Measurements from ENCODE around the gene ZBTB16. TPM values are rescaled to one million over a fixed set of nuclear protein-coding genes. Genes with fewer than 3 reads are reported as not detected.

The ZBTB16 gene
- total and polyA plus RNA-seq, 2 donors (not counting 3 experiments of a cell fraction or from before 2014, with no cell fraction given), result 9.8 to 20.3 TPM

DNA sequence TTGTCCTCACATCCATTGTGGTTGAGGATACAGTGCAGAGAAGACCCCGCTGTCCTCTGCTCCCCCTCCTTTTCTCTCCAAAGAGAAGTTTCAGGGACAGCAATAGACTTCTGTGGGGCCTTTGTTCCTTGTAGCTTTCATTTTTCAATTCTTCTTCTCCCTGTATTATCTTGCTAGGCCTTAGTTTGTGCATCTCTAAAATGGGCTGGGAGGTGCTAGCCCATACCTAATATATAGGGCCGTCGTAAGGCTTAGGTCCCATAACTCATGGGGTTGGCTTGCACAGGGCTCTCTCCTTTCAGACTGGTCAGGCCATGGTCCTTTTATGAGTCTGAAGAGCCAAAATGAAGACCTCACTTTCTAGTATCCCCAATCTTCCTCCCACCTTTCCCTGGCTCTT lies 33.0 kb downstream of the ZBTB16 start:
- Histone ChIP-seq H3K27ac (ENCODE audit: insufficient read depth, low read depth, low read length) (no peak overlapping the region), H3K4me2 (ENCODE audit: insufficient read depth, low read length) (no peak overlapping the region), H3K27me3 (ENCODE audit: control insufficient read depth in 2 of 2, insufficient read depth in 2 of 2, low read length in 2 of 2) (no peaks in the 10 kb centered on the region), H2AFZ (ENCODE audit: low read depth, low read length) (no peak overlapping the region), H3K79me2 (ENCODE audit: control insufficient read depth, insufficient read depth, low read length) (no peaks in the 10 kb centered on the region), H3K9me3 (replicated peaks; ENCODE audit: control insufficient read depth, insufficient read depth, low read length) (no peaks in the 10 kb centered on the region), H3K9ac (replicated peaks; ENCODE audit: extremely low read depth, insufficient read depth, low read length) (no peak overlapping the region), H3K36me3 (ENCODE audit: control insufficient read depth in 2 of 2, extremely low read depth in 1 of 2, insufficient read depth in 2 of 2, low read length in 2 of 2) (no peaks in the 10 kb centered on the region), H3K4me1 (ENCODE audit: control insufficient read depth, extremely low read depth, insufficient read depth, low read length) (peaks cover 29% of the 10 kb centered on the region), H4K20me1 (replicated peaks; ENCODE audit: control insufficient read depth, extremely low read depth, insufficient read depth, low read length) (no peaks in the 10 kb centered on the region), H3K4me3 (replicated peaks in 1 of 3; ENCODE audit: insufficient read depth in 1 of 3, low read depth in 1 of 3, low read length in 3 of 3) (no peak overlapping the region), H3K9me1 (replicated peaks; ENCODE audit: control insufficient read depth, extremely low read depth, insufficient read depth, low read length) (no peaks in the 10 kb centered on the region)
- intact Hi-C loops (cut with micrococcal nuclease), result no loop called here
- BruUV-seq (replicated peaks), result no TSS peak
- DNase-seq (ENCODE audit: low read depth, low spot score) (no peak), FAIRE-seq (no peak)
- POLR2A ChIA-PET, result no interaction called here
- dilution Hi-C loops (cut with MboI; ENCODE audit: extremely low pct_ligation_motif_present, low sequenced_read_pairs), result no loop called here
- TF ChIP-seq, protein P1, sequence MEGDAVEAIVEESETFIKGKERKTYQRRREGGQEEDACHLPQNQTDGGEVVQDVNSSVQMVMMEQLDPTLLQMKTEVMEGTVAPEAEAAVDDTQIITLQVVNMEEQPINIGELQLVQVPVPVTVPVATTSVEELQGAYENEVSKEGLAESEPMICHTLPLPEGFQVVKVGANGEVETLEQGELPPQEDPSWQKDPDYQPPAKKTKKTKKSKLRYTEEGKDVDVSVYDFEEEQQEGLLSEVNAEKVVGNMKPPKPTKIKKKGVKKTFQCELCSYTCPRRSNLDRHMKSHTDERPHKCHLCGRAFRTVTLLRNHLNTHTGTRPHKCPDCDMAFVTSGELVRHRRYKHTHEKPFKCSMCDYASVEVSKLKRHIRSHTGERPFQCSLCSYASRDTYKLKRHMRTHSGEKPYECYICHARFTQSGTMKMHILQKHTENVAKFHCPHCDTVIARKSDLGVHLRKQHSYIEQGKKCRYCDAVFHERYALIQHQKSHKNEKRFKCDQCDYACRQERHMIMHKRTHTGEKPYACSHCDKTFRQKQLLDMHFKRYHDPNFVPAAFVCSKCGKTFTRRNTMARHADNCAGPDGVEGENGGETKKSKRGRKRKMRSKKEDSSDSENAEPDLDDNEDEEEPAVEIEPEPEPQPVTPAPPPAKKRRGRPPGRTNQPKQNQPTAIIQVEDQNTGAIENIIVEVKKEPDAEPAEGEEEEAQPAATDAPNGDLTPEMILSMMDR (IDR thresholded peaks at IDR 0.05; ENCODE audit: extremely low read depth in 1 of 2, insufficient read depth in 1 of 2, low read depth in 1 of 2, low read length in 2 of 2), result no peak
- no peak for TF ChIP-seq POLR2A (IDR thresholded peaks at IDR 0.05; ENCODE audit: low read depth, low read length)
- no peak for TF ChIP-seq FOS (IDR thresholded peaks at IDR 0.05; ENCODE audit: borderline replicate concordance, insufficient read depth, low read length)
- no peak for TF ChIP-seq GATA2 (IDR thresholded peaks at IDR 0.05; ENCODE audit: insufficient read depth, insufficient read length, low read depth, low read length)
- no peak for TF ChIP-seq POLR2AphosphoS5 (IDR thresholded peaks at IDR 0.05; ENCODE audit: insufficient read depth, low read depth, low read length)
- TF ChIP-seq, protein P2, sequence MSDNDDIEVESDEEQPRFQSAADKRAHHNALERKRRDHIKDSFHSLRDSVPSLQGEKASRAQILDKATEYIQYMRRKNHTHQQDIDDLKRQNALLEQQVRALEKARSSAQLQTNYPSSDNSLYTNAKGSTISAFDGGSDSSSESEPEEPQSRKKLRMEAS (IDR thresholded peaks at IDR 0.05; ENCODE audit: insufficient read depth, insufficient read length), result no peak
- TF ChIP-seq MYC (IDR thresholded peaks at IDR 0.05; ENCODE audit: low read depth, low read length), result no peak
- no peak for TF ChIP-seq JUN (IDR thresholded peaks at IDR 0.05; ENCODE audit: borderline replicate concordance, insufficient read depth, insufficient read length, low read depth)
- TF ChIP-seq EZH2 (IDR thresholded peaks at IDR 0.05; ENCODE audit: borderline replicate concordance, low read depth, low read length, severe bottlenecking), result no peak
- CTCF ChIA-PET, result no interaction called here

Data from endothelial cell of umbilical vein (primary cell).